ENCODE results near the gene TEN1. TPM values are rescaled to one million over a fixed set of nuclear protein-coding genes. Genes with fewer than 3 reads are reported as not detected.

The TEN1 gene
- total RNA-seq, 2 experiments from 2014 or later, result 11.4 to 12.3 TPM

- DNase-seq, result no peak
- Mint-ChIP-seq H3K27ac (peak overlapping the region; percentile 99), H3K27me3 (no peaks in the 10 kb centered on the region), H3K36me3 (peaks cover 6% of the 10 kb centered on the region), H3K9me3 (no peaks in the 10 kb centered on the region), H3K4me1 (ENCODE audit: low read depth) (peaks cover 33% of the 10 kb centered on the region), H3K4me3 (peak overlapping the region; percentile 96)
- intact Hi-C loops (cut with micrococcal nuclease), result no loop called here
- ChIA-PET CTCF (interaction anchor here (0.6 to 1.1 kb wide), 3 partner anchors 24 to 718 kb away, joined by 3 to 8 read pairs (median 7); no protein-coding TSS in a partner anchor), POLR2A (interaction anchor here (0.6 to 1.0 kb wide), 3 partner anchors 10 to 390 kb away, joined by 3 read pairs; partner anchors contain the start of gene FBF1)
Measured at GRCh38 chr17:75980188-75981018, 1.4 kb downstream of the TEN1 start.

GRCh38 chr17:75981019-75981615, 2.1 kb downstream of the TEN1 start:
- POLR2A ChIA-PET, result interaction anchor here (0.6 to 1.0 kb wide), 2 partner anchors 9 to 40 kb away, joined by 3 read pairs; partner anchors contain the start of gene FBF1
- peaks cover 28% of the 10 kb centered on the region for H3K4me1 Mint-ChIP-seq (ENCODE audit: low read depth)
- no peak overlapping the region for H3K4me3 Mint-ChIP-seq
- peaks cover 5% of the 10 kb centered on the region for H3K36me3 Mint-ChIP-seq
- no peak for DNase-seq
- intact Hi-C loops (cut with micrococcal nuclease), result no loop called here
- no peaks in the 10 kb centered on the region for H3K9me3 Mint-ChIP-seq
- no peak overlapping the region for H3K27ac Mint-ChIP-seq
- CTCF ChIA-PET, result interaction anchor here (0.9 to 1.2 kb wide), 3 partner anchors 22 to 25 kb away, joined by 3 to 8 read pairs (median 7); no protein-coding TSS in a partner anchor
- H3K27me3 Mint-ChIP-seq, result no peaks in the 10 kb centered on the region

GRCh38 chr17:75983501-75984181, 4.6 kb downstream of the TEN1 start:
- H3K9me3 Mint-ChIP-seq, result no peaks in the 10 kb centered on the region
- no peak overlapping the region for H3K27ac Mint-ChIP-seq
- POLR2A ChIA-PET, result no interaction called here
- H3K4me1 Mint-ChIP-seq (ENCODE audit: low read depth), result peaks cover 11% of the 10 kb centered on the region
- no peaks in the 10 kb centered on the region for H3K36me3 Mint-ChIP-seq
- no peak overlapping the region for H3K4me3 Mint-ChIP-seq
- no peaks in the 10 kb centered on the region for H3K27me3 Mint-ChIP-seq
- intact Hi-C loops (cut with micrococcal nuclease), result no loop called here
- CTCF ChIA-PET, result interaction anchor here (0.6 to 1.6 kb wide), 4 partner anchors 10 to 78 kb away, joined by 3 to 4 read pairs (median 4); partner anchors contain the start of gene CDK3
- DNase-seq, result no peak

GRCh38 chr17:75985986-75986385, 6.9 kb downstream of the TEN1 start:
- POLR2A ChIA-PET, result no interaction called here
- DNase-seq, result no peak

GRCh38 chr17:75987041-75987440, 8.0 kb downstream of the TEN1 start:
- Mint-ChIP-seq H3K9me3 (no peaks in the 10 kb centered on the region), H3K4me1 (ENCODE audit: low read depth) (no peaks in the 10 kb centered on the region), H3K4me3 (no peak overlapping the region), H3K27ac (no peak overlapping the region), H3K27me3 (no peaks in the 10 kb centered on the region), H3K36me3 (no peaks in the 10 kb centered on the region)
- intact Hi-C loops (cut with micrococcal nuclease), result no loop called here
- CTCF ChIA-PET, result interaction anchor here (0.9 kb wide), 1 partner anchor 60 kb away, joined by 3 read pairs; no protein-coding TSS in a partner anchor
- POLR2A ChIA-PET, result no interaction called here
- DNase-seq, result no peak

More at GRCh38 chr17:75985986-75986385, 6.9 kb downstream of the TEN1 start:
- Mint-ChIP-seq H3K4me1 (ENCODE audit: low read depth) (no peaks in the 10 kb centered on the region), H3K27ac (no peak overlapping the region), H3K36me3 (no peaks in the 10 kb centered on the region), H3K27me3 (no peaks in the 10 kb centered on the region), H3K4me3 (no peak overlapping the region), H3K9me3 (no peaks in the 10 kb centered on the region)
- intact Hi-C loops (cut with micrococcal nuclease), result no loop called here
- CTCF ChIA-PET, result no interaction called here

- H3K4me1 Mint-ChIP-seq (ENCODE audit: low read depth), result peaks cover 2% of the 10 kb centered on the region
- peaks cover 5% of the 10 kb centered on the region for H3K36me3 Mint-ChIP-seq
- DNase-seq, result no peak
- H3K4me3 Mint-ChIP-seq, result no peak overlapping the region
- no peak overlapping the region for H3K27ac Mint-ChIP-seq
- ChIA-PET CTCF (interaction anchor here (0.6 to 3.7 kb wide), 2 partner anchors 9 to 394 kb away, joined by 3 to 14 read pairs; partner anchors contain the start of gene CDK3), POLR2A (no interaction called here)
- H3K27me3 Mint-ChIP-seq, result no peaks in the 10 kb centered on the region
- intact Hi-C loops (cut with micrococcal nuclease), result no loop called here
- no peaks in the 10 kb centered on the region for H3K9me3 Mint-ChIP-seq
Measured at GRCh38 chr17:75991396-75991795, 12.4 kb downstream of the TEN1 start.

GRCh38 chr17:75994802-75995370, 15.8 kb downstream of the TEN1 start:
- Mint-ChIP-seq H3K27ac (no peak overlapping the region), H3K4me1 (ENCODE audit: low read depth) (peaks cover 16% of the 10 kb centered on the region), H3K9me3 (no peaks in the 10 kb centered on the region), H3K27me3 (no peaks in the 10 kb centered on the region), H3K36me3 (peaks cover 5% of the 10 kb centered on the region), H3K4me3 (no peak overlapping the region)
- DNase-seq, result no peak
- intact Hi-C loops (cut with micrococcal nuclease), result no loop called here
- ChIA-PET CTCF (interaction anchor here (1.2 to 11.7 kb wide), 2 partner anchors 19 to 20 kb away, joined by 3 to 170 read pairs; no protein-coding TSS in a partner anchor), POLR2A (no interaction called here)

GRCh38 chr17:75995385-75995925, 16.4 kb downstream of the TEN1 start:
- Mint-ChIP-seq H3K36me3 (peaks cover 5% of the 10 kb centered on the region), H3K4me1 (ENCODE audit: low read depth) (peaks cover 16% of the 10 kb centered on the region), H3K27ac (no peak overlapping the region), H3K27me3 (no peaks in the 10 kb centered on the region), H3K9me3 (no peaks in the 10 kb centered on the region), H3K4me3 (no peak overlapping the region)
- CTCF ChIA-PET, result interaction anchor here (11.7 kb wide), 1 partner anchor 18 kb away, joined by 170 read pairs; no protein-coding TSS in a partner anchor
- intact Hi-C loops (cut with micrococcal nuclease), result no loop called here
- DNase-seq, result no peak
- POLR2A ChIA-PET, result no interaction called here

- Mint-ChIP-seq H3K36me3 (peaks cover 5% of the 10 kb centered on the region), H3K27me3 (no peaks in the 10 kb centered on the region), H3K27ac (peak overlapping the region; percentile 80), H3K4me1 (ENCODE audit: low read depth) (peaks cover 16% of the 10 kb centered on the region), H3K9me3 (no peaks in the 10 kb centered on the region), H3K4me3 (peak overlapping the region; percentile 1)
- DNase-seq, result peak; percentile 67
- ChIA-PET POLR2A (interaction anchor here (1.3 kb wide), 1 partner anchor 13 kb away, joined by 3 read pairs; no protein-coding TSS in a partner anchor), CTCF (interaction anchor here (0.8 to 11.7 kb wide), 4 partner anchors 9 to 283 kb away, joined by 3 to 170 read pairs (median 7); partner anchors contain the start of gene MRPL38)
- intact Hi-C loops (cut with micrococcal nuclease), result no loop called here
Measured at GRCh38 chr17:75996665-75997590, 17.9 kb downstream of the TEN1 start.

- ChIA-PET CTCF (interaction anchor here (1.1 to 11.7 kb wide), 4 partner anchors 14 to 93 kb away, joined by 3 to 170 read pairs (median 11); partner anchors contain the start of gene MRPL38), POLR2A (no interaction called here)
- H3K36me3 Mint-ChIP-seq, result peaks cover 1% of the 10 kb centered on the region
- no peaks in the 10 kb centered on the region for H3K27me3 Mint-ChIP-seq
- H3K4me3 Mint-ChIP-seq, result no peak overlapping the region
- no peak overlapping the region for H3K27ac Mint-ChIP-seq
- H3K9me3 Mint-ChIP-seq, result no peaks in the 10 kb centered on the region
- intact Hi-C loops (cut with micrococcal nuclease), result no loop called here
- DNase-seq, result no peak
- peaks cover 16% of the 10 kb centered on the region for H3K4me1 Mint-ChIP-seq (ENCODE audit: low read depth)
Measured at GRCh38 chr17:75998327-75998795, 19.3 kb downstream of the TEN1 start.

Data from activated CD4-positive, alpha-beta memory T cell treated with anti-CD3 and anti-CD28 coated beads for 36 hours (primary cell).